GM12872 (cell line): Measurements from ENCODE around the gene NECAB2.
A peak's percentile ranks its signal among the peaks of the same experiment; 100 is the strongest.

Source experiments
- TF ChIP-seq, protein P1 (sequence below): IDR thresholded peaks from 3 replicates; pipeline ENCODE4 v1.5.1; 2011; ENCODE audit warnings: low read depth, mild to moderate bottlenecking, low read length, moderate library complexity; ENCODE audit not compliant: insufficient read depth

NECAB2 gene

DNA sequence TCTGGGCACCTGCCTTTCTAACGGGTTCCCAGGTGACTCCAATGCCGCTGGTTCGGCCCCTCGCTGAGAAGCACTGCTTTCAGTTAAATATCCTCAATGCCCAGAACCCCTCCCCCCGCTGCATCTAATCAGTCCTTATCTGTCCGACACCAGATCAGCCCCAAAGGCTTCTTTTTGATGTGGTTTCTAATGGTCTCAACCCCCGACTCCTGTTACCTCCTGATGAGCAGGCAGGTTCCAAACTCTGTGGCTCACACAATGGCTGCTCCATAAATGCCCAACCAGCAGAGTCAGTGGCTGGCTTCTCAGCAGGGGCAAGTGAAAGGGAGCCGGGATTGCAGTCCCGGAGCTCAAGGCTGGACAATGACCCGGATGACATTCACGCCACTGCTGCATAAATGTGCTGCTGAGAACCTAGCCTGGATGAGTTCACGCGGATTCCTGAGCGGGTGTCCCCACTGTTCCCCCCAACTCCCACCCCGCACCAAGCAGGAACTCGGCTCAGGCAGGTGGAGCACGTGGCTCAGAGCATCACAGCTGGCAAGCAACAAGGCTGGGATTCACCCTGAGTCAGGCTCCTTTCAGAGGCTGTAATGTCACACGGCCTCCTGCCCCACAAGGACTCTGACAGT is 75.6 kb downstream of the NECAB2 start:
- TF ChIP-seq, protein P1, sequence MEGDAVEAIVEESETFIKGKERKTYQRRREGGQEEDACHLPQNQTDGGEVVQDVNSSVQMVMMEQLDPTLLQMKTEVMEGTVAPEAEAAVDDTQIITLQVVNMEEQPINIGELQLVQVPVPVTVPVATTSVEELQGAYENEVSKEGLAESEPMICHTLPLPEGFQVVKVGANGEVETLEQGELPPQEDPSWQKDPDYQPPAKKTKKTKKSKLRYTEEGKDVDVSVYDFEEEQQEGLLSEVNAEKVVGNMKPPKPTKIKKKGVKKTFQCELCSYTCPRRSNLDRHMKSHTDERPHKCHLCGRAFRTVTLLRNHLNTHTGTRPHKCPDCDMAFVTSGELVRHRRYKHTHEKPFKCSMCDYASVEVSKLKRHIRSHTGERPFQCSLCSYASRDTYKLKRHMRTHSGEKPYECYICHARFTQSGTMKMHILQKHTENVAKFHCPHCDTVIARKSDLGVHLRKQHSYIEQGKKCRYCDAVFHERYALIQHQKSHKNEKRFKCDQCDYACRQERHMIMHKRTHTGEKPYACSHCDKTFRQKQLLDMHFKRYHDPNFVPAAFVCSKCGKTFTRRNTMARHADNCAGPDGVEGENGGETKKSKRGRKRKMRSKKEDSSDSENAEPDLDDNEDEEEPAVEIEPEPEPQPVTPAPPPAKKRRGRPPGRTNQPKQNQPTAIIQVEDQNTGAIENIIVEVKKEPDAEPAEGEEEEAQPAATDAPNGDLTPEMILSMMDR, result no peak

DNA sequence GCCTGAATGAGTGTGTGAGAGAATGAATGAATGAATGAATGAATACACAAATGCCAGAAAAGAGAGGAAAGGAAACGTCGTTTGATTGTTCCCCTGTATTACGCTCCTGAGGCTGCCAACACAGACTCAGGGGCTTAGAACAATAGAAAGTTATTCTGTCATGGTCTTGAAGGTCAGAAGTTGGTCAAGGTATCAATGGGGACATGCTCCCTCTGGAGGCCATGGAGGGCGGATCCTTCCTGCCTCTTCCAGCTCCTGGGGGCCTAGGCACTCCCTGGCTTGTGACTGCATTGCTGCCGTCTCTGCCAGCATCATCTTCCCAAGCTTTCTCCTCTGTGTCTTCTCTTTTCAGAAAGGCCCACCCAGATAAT is 76.1 kb downstream of the NECAB2 start:
- TF ChIP-seq, protein P1, result peak; percentile 30; the same call in 2 of the 3 replicates

DNA sequence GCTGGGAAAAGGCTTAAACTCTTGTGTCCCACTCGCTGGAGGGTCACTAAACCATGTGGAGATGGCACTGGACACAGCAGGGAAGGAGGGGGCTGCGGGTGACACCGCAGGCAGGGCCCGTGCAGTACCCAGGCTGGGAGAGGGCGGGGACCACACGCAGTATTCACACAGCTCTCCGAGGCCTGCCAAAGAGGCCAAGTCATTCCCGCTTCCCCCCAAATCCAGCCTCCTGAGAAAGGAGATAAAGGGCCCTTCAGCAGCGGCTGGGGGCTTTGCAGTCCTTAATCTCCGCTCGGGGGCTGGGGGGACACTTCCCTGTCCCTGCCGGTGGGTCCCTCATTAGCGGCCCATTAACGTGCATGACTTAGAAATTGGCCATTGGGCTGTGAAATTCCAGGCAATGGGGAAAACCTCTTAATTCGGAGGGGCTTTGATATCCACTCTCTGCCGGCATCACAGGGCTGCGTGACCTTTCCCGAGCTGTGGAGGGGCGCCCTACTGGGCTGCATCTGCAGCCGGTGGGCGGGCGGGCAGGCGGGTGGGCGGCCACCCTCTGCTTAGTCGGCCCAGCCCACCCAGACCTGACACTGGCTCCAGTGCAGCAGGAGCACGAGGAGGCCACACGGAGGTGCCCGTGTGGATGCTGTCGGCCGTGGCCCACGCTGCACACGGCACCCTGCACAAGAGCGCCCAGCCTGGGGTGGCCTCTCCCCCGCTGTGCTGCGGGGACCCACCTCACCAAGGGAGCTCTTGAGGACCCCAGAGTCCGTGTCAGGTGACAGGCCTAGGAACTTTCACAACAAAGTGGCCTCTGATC is 77.2 kb downstream of the NECAB2 start:
- TF ChIP-seq, protein P1, result no peak

DNA sequence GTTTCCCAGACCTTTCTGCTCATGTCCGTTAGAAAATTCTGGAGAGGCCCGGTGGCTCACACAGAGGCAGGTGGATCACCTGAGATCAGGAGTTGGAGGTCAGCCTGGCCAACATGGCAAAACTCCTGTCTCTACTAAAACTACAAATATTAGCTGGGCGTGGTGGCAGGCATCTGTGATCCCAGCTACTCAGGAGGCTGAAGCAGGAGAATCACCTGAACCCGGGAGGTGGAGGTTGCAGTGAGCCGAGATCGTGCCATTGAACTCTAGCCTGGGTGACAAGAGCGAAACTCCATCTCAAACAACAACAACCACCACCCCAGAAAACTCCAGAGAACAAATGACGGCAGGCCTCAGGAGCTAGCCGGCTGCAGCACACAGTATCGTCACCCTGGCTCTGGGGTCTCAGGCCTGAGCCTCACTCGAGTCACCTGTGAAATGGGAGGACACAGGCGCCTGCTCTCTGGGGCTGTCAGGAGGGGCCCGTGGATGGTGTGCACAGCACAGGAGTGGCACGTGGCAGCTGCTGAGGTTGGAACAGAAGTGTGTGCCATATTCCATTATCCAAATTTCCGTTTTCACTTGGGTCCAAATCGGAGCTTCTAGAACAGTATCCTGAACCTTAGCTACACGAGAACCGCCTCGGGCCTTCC is 77.9 kb downstream of the NECAB2 start:
- TF ChIP-seq, protein P1, result no peak

DNA sequence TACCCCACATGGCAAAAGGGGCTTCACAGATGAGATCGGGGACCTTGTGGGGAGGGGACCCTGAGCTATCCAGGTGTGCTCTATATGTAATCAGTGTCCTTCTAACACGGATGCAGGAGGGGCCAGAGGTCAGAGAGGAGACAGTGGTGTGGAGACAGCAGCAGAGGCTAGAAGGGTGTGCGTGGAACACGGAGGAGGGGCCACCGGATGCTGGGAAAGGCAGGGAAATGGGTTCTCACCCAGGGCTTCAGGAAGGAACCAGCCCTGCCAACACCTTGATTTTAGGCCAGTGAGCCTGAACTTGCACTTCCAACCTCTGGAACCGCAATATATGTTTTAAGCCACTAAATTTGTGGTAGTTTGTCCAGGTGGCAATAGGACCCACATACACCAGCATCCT is 79.2 kb downstream of the NECAB2 start:
- TF ChIP-seq, protein P1, result no peak

DNA sequence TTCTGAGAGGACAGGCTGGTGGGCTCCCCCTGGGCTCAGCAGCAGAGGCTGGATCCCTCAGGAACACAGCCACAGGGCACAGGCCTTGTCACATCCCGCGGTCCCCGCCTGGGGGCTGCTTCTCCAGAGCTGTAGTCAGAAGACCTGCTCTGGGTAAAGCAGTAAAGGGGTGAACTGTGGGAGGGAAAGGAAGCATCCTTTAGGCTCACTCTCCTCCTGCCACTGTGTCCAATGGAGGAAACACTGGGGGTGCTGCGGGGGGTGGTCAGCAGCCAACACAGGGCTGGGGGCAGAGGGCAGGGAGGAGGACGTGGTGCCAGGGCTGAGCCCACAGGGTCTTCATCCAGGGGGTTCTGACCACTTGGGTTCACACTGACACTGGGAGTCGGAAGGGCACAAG is 79.6 kb downstream of the NECAB2 start:
- TF ChIP-seq, protein P1, result no peak

DNA sequence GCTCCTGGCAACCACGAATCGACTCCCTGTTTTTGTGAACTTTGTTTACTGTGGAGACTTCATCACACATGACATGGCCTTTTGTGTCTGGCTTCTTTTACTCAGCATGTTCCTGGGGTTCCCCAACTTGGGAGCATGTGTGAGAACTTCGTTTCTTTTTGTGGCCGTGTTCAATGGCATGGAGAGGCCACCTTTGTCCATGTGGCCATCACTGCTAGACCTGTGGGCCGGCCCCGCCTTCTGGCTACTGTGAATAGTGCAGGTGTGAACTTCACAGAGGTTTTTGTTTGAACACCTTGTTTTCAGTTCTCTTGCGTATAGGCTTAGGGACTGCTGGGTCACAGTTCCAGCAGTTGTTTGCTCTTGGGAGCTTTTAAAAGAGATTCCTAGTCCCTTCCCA is 80.2 kb downstream of the NECAB2 start:
- TF ChIP-seq, protein P1, result 0 out of 3 replicates have a peak, but pooled peaks have one; percentile 8
